ENCODE results near the gene SLC9A5.

Gene SLC9A5

GRCh38 chr16:67246081-67246755 is 2.6 kb upstream of the SLC9A5 start:
- TF ChIP-seq ZNF274 (IDR thresholded peaks at IDR 0.05; ENCODE audit: low read depth, low read length) (no peak), SUZ12 (IDR thresholded peaks at IDR 0.05; ENCODE audit: extremely low read depth, insufficient read depth, insufficient read length) (no peak), YY1 (IDR thresholded peaks at IDR 0.05; ENCODE audit: insufficient read depth, insufficient read length) (no peak)
- Histone ChIP-seq H3K4me1 (ENCODE audit: insufficient read depth, insufficient read length) (peaks cover 43% of the 10 kb centered on the region), H3K4me3 (ENCODE audit: insufficient read length, low read depth) (peak overlapping the region; percentile 86), H3K9ac (ENCODE audit: insufficient read length, low read depth) (peak overlapping the region; percentile 90), H3K9me3 (ENCODE audit: insufficient read depth, low read length) (no peaks in the 10 kb centered on the region), H3K36me3 (ENCODE audit: insufficient read depth, insufficient read length, low read length) (peaks cover 2% of the 10 kb centered on the region), H3K27me3 (ENCODE audit: insufficient read depth, insufficient read length) (peaks cover 36% of the 10 kb centered on the region)
- peak; percentile 84 for DNase-seq (ENCODE audit: low read depth, low spot score)

GRCh38 chr16:67246756-67247191 is 2.0 kb upstream of the SLC9A5 start:
- no peak for DNase-seq (ENCODE audit: low read depth, low spot score)

GRCh38 chr16:67247192-67248072 is 1.3 kb upstream of the SLC9A5 start, which contains the start of gene FHOD1:
Gene FHOD1 (minus strand): TSS chr16:67247481. CDS start chr16:67247410, 71 bp downstream.
- peak; percentile 91 for DNase-seq (ENCODE audit: low read depth, low spot score)

More at GRCh38 chr16:67246756-67247191, 2.0 kb upstream of the SLC9A5 start:
- Histone ChIP-seq H3K4me3 (ENCODE audit: insufficient read length, low read depth) (peak overlapping the region; percentile 86), H3K36me3 (ENCODE audit: insufficient read depth, insufficient read length, low read length) (peaks cover 2% of the 10 kb centered on the region), H3K4me1 (ENCODE audit: insufficient read depth, insufficient read length) (peaks cover 40% of the 10 kb centered on the region), H3K27me3 (ENCODE audit: insufficient read depth, insufficient read length) (peaks cover 36% of the 10 kb centered on the region), H3K9me3 (ENCODE audit: insufficient read depth, low read length) (no peaks in the 10 kb centered on the region), H3K9ac (ENCODE audit: insufficient read length, low read depth) (peak overlapping the region; percentile 90)
- no peak for TF ChIP-seq SUZ12 (IDR thresholded peaks at IDR 0.05; ENCODE audit: extremely low read depth, insufficient read depth, insufficient read length)
- TF ChIP-seq ZNF274 (IDR thresholded peaks at IDR 0.05; ENCODE audit: low read depth, low read length), result no peak
- TF ChIP-seq YY1 (IDR thresholded peaks at IDR 0.05; ENCODE audit: insufficient read depth, insufficient read length), result no peak

GRCh38 chr16:67248073-67248400 is 742 bp upstream of the SLC9A5 start:
- DNase-seq (ENCODE audit: low read depth, low spot score), result no peak
- peaks cover 35% of the 10 kb centered on the region for H3K4me1 ChIP-seq (ENCODE audit: insufficient read depth, insufficient read length)
- H3K9ac ChIP-seq (ENCODE audit: insufficient read length, low read depth), result peak overlapping the region; percentile 82
- H3K36me3 ChIP-seq (ENCODE audit: insufficient read depth, insufficient read length, low read length), result peaks cover 3% of the 10 kb centered on the region
- TF ChIP-seq SUZ12 (IDR thresholded peaks at IDR 0.05; ENCODE audit: extremely low read depth, insufficient read depth, insufficient read length) (no peak), ZNF274 (IDR thresholded peaks at IDR 0.05; ENCODE audit: low read depth, low read length) (no peak), YY1 (IDR thresholded peaks at IDR 0.05; ENCODE audit: insufficient read depth, insufficient read length) (no peak)
- no peaks in the 10 kb centered on the region for H3K9me3 ChIP-seq (ENCODE audit: insufficient read depth, low read length)
- peak overlapping the region; percentile 68 for H3K4me3 ChIP-seq (ENCODE audit: insufficient read length, low read depth)
- peaks cover 36% of the 10 kb centered on the region for H3K27me3 ChIP-seq (ENCODE audit: insufficient read depth, insufficient read length)

More at GRCh38 chr16:67247192-67248072, 1.3 kb upstream of the SLC9A5 start, which contains the start of gene FHOD1:
- no peaks in the 10 kb centered on the region for H3K9me3 ChIP-seq (ENCODE audit: insufficient read depth, low read length)
- H3K9ac ChIP-seq (ENCODE audit: insufficient read length, low read depth), result peak within 1 kb of the TSS; percentile 90
- TF ChIP-seq ZNF274 (IDR thresholded peaks at IDR 0.05; ENCODE audit: low read depth, low read length), result no peak
- no peak for TF ChIP-seq SUZ12 (IDR thresholded peaks at IDR 0.05; ENCODE audit: extremely low read depth, insufficient read depth, insufficient read length)
- no peak for TF ChIP-seq YY1 (IDR thresholded peaks at IDR 0.05; ENCODE audit: insufficient read depth, insufficient read length)
- peak within 1 kb of the TSS; percentile 86 for H3K4me3 ChIP-seq (ENCODE audit: insufficient read length, low read depth)
- peaks cover 35% of the 10 kb centered on the region for H3K4me1 ChIP-seq (ENCODE audit: insufficient read depth, insufficient read length)
- peaks cover under 1% of the 10 kb centered on the region for H3K36me3 ChIP-seq (ENCODE audit: insufficient read depth, insufficient read length, low read length)
- H3K27me3 ChIP-seq (ENCODE audit: insufficient read depth, insufficient read length), result peaks cover 36% of the 10 kb centered on the region

- H3K9me3 ChIP-seq (ENCODE audit: insufficient read depth, low read length), result no peaks in the 10 kb centered on the region
- peak overlapping the region; percentile 68 for H3K4me3 ChIP-seq (ENCODE audit: insufficient read length, low read depth)
- TF ChIP-seq ZNF274 (IDR thresholded peaks at IDR 0.05; ENCODE audit: low read depth, low read length) (no peak), YY1 (IDR thresholded peaks at IDR 0.05; ENCODE audit: insufficient read depth, insufficient read length) (no peak), SUZ12 (IDR thresholded peaks at IDR 0.05; ENCODE audit: extremely low read depth, insufficient read depth, insufficient read length) (no peak)
- H3K27me3 ChIP-seq (ENCODE audit: insufficient read depth, insufficient read length), result peaks cover 36% of the 10 kb centered on the region
- peaks cover 27% of the 10 kb centered on the region for H3K4me1 ChIP-seq (ENCODE audit: insufficient read depth, insufficient read length)
- H3K36me3 ChIP-seq (ENCODE audit: insufficient read depth, insufficient read length, low read length), result peaks cover 3% of the 10 kb centered on the region
- DNase-seq (ENCODE audit: low read depth, low spot score), result no peak
- peak overlapping the region; percentile 82 for H3K9ac ChIP-seq (ENCODE audit: insufficient read length, low read depth)
Observed at GRCh38 chr16:67249178-67250044, 632 bp downstream of the SLC9A5 start.

GRCh38 chr16:67250045-67250327 is 1.2 kb downstream of the SLC9A5 start:
- peak overlapping the region; percentile 82 for H3K9ac ChIP-seq (ENCODE audit: insufficient read length, low read depth)
- no peak for DNase-seq (ENCODE audit: low read depth, low spot score)
- H3K4me3 ChIP-seq (ENCODE audit: insufficient read length, low read depth), result peak overlapping the region; percentile 6
- H3K27me3 ChIP-seq (ENCODE audit: insufficient read depth, insufficient read length), result peaks cover 36% of the 10 kb centered on the region
- TF ChIP-seq SUZ12 (IDR thresholded peaks at IDR 0.05; ENCODE audit: extremely low read depth, insufficient read depth, insufficient read length) (no peak), YY1 (IDR thresholded peaks at IDR 0.05; ENCODE audit: insufficient read depth, insufficient read length) (no peak), ZNF274 (IDR thresholded peaks at IDR 0.05; ENCODE audit: low read depth, low read length) (no peak)
- H3K9me3 ChIP-seq (ENCODE audit: insufficient read depth, low read length), result no peaks in the 10 kb centered on the region
- peaks cover 21% of the 10 kb centered on the region for H3K4me1 ChIP-seq (ENCODE audit: insufficient read depth, insufficient read length)
- peaks cover 3% of the 10 kb centered on the region for H3K36me3 ChIP-seq (ENCODE audit: insufficient read depth, insufficient read length, low read length)
